DND-41 (cell line): ENCODE measurements around the gene MALAT1.

Experiments
- ATAC-seq: fragments of 200-7000 bp; cut with Tn5 transposase; 3 replicates; pipeline ENCODE4 v1.9.1; 2021; ENCODE audit warnings: low read depth; ENCODE audit not compliant: insufficient read depth
- DNase-seq: peaks from one replicate; pipeline ENCODE4 v3.0.0-alpha.2; 2020
- H2AFZ ChIP-seq: 2 replicates; pipeline ENCODE4 v1.6.0; 2012; ENCODE audit warnings: low read depth, low read length
- H3K27ac ChIP-seq: 2 replicates; pipeline ENCODE4 v1.5.1; 2012; ENCODE audit warnings: low read length, inconsistent platforms
- H3K27me3 ChIP-seq: fragments of 200-600 bp; sonication (generic); 2 replicates; pipeline ENCODE4 v1.6.0; 2012; ENCODE audit warnings: low read length, mild to moderate bottlenecking, inconsistent platforms; ENCODE audit not compliant: insufficient read depth, poor library complexity
- H3K36me3 ChIP-seq: 2 replicates; pipeline ENCODE4 v1.5.1; 2012; ENCODE audit warnings: low read length, inconsistent platforms; ENCODE audit not compliant: insufficient read depth
- H3K4me1 ChIP-seq: 2 replicates; pipeline ENCODE4 v1.5.1; 2012; ENCODE audit warnings: mild to moderate bottlenecking, low read length; ENCODE audit not compliant: insufficient read depth
- H3K4me2 ChIP-seq: 2 replicates; pipeline ENCODE4 v1.6.0; 2012; ENCODE audit warnings: mild to moderate bottlenecking, moderate library complexity, low read length, inconsistent platforms; ENCODE audit not compliant: insufficient read depth
- H3K4me3 ChIP-seq, 2 experiments: fragments of 200-600 bp in 1 of 2; shearing (Covaris generic) in 1 of 2; 2 replicates each; pipeline ENCODE4 v1.5.1; 2012 to 2016; ENCODE audit warnings: inconsistent platforms in 2 of 2, low read length in 2 of 2, mild to moderate bottlenecking in 2 of 2, low read depth in 1 of 2, moderate library complexity in 1 of 2
- H3K79me2 ChIP-seq: 2 replicates; pipeline ENCODE4 v1.6.0; 2012; ENCODE audit warnings: low read length, inconsistent platforms; ENCODE audit not compliant: insufficient read depth
- H3K9ac ChIP-seq: 2 replicates; pipeline ENCODE4 v1.6.0; 2012; ENCODE audit warnings: low read depth, mild to moderate bottlenecking, inconsistent platforms, low read length, moderate library complexity
- H3K9me3 ChIP-seq: 2 replicates; pipeline ENCODE4 v1.5.1; 2012; ENCODE audit warnings: low read length, moderate library complexity, mild to moderate bottlenecking, inconsistent platforms; ENCODE audit not compliant: insufficient read depth, severe bottlenecking
- H4K20me1 ChIP-seq: 2 replicates; pipeline ENCODE4 v1.6.0; 2012; ENCODE audit warnings: low read length; ENCODE audit not compliant: insufficient read depth
- CTCF ChIP-seq: IDR thresholded peaks from 2 replicates; pipeline ENCODE4 v1.5.1; 2012; ENCODE audit warnings: borderline replicate concordance, low read length, moderate library complexity, mild to moderate bottlenecking; ENCODE audit not compliant: poor library complexity, severe bottlenecking; ENCODE audit errors: extremely low read depth
- EZH2 ChIP-seq: IDR thresholded peaks from 3 replicates; pipeline ENCODE4 v1.6.1; 2012; ENCODE audit warnings: borderline replicate concordance, low read depth, mild to moderate bottlenecking, moderate library complexity, low read length, inconsistent platforms; ENCODE audit not compliant: severe bottlenecking

Gene MALAT1

DNA sequence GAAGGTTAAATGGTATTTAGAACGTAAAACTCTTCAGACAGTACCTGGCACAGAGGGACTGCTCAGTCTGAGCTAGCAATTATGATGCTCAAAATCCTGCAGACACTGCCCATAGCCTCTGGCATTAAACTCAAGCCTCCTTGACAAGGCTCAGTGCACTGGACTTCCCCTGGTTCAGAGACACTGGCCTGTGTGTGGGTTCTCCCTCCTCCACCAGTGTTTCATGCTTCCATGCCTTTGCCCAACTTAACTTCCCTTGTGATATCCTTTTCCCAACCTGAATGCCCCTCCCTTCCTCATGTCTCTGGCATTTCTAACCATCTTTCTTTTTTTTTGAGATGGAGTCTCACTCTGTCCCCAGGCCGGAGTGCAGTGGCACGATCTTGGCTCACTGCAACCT lies 50.3 kb downstream of the MALAT1 start:
- no peaks in the 10 kb centered on the region for H3K36me3 ChIP-seq
- TF ChIP-seq EZH2 (no peak), CTCF (no peak)

GRCh38 chr11:65551572-65552387 lies 52.9 kb downstream of the MALAT1 start:
- peak overlapping the region; percentile 6; the same call in 1 of the 2 replicates for H3K9ac ChIP-seq
- peak; percentile 85 for DNase-seq
- H3K36me3 ChIP-seq = no peaks in the 10 kb centered on the region
- no peak overlapping the region; a peak in 1 of 4 replicates for H3K4me3 ChIP-seq
- ATAC-seq = peak; percentile 48
- peak overlapping the region; percentile 7 for H3K4me2 ChIP-seq
- H3K27me3 ChIP-seq = no peaks in the 10 kb centered on the region
- H3K9me3 ChIP-seq = no peaks in the 10 kb centered on the region
- peak overlapping the region; percentile 64 for H3K27ac ChIP-seq
- TF ChIP-seq CTCF (peak; percentile 93), EZH2 (no peak)
- peaks cover 6% of the 10 kb centered on the region for H4K20me1 ChIP-seq
- H3K4me1 ChIP-seq = peaks cover 63% of the 10 kb centered on the region
- H3K79me2 ChIP-seq = no peaks in the 10 kb centered on the region
- H2AFZ ChIP-seq = no peak overlapping the region

More for the DNA sequence above, 50.3 kb downstream of the MALAT1 start:
- H3K27me3 ChIP-seq = no peaks in the 10 kb centered on the region
- H3K4me3 ChIP-seq = no peak overlapping the region
- H3K9ac ChIP-seq = no peak overlapping the region
- H3K4me2 ChIP-seq = no peak overlapping the region
- H2AFZ ChIP-seq = no peak overlapping the region
- no peak for ATAC-seq
- no peak overlapping the region for H3K27ac ChIP-seq
- H4K20me1 ChIP-seq = peaks cover 9% of the 10 kb centered on the region
- no peaks in the 10 kb centered on the region for H3K9me3 ChIP-seq
- peaks cover 62% of the 10 kb centered on the region for H3K4me1 ChIP-seq
- no peak for DNase-seq
- H3K79me2 ChIP-seq = no peaks in the 10 kb centered on the region

DNA sequence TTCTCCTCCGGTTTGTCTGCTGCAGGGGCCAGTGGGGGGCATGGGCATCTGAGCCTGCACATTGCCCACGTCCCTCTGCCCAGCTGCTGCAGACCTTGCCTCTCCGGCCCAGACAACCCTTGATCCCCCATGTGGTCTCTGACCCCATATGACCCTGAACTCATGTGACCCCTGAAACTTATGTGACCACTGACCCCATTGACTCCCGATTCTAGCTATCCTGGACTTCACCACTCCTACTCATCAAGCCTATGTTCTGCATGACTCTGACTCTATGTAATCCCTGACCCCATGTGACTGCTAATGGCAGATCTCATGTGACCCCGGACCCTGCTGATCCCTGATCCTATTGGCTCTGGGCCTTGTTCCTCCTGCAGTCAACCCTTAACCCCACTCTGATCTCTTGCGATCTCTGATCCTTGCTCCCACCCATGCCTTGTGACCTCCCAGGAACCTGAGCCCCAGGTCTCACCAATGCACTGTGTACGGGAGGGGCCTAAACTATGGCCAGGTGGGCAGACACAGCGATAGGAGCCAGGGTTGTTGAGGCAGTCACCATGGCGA lies 53.6 kb downstream of the MALAT1 start:
- H3K9me3 ChIP-seq = no peaks in the 10 kb centered on the region
- H3K79me2 ChIP-seq = no peaks in the 10 kb centered on the region
- no peak for TF ChIP-seq EZH2
- TF ChIP-seq CTCF = no peak
- no peaks in the 10 kb centered on the region for H3K36me3 ChIP-seq
- H3K9ac ChIP-seq = no peak overlapping the region
- H2AFZ ChIP-seq = no peak overlapping the region
- peaks cover 58% of the 10 kb centered on the region for H3K4me1 ChIP-seq
- peaks cover 6% of the 10 kb centered on the region for H4K20me1 ChIP-seq
- no peak overlapping the region; a peak in 1 of 4 replicates for H3K4me3 ChIP-seq
- peak overlapping the region; percentile 64 for H3K27ac ChIP-seq
- peak overlapping the region; percentile 45 for H3K4me2 ChIP-seq
- ATAC-seq = no peak
- peaks cover 3% of the 10 kb centered on the region for H3K27me3 ChIP-seq
- no peak for DNase-seq
